NCI-H345 (cell line): ENCODE results near the gene MMD2.
A peak's percentile ranks its signal among the peaks of the same experiment; 100 is the strongest.

ENCODE experiments used
- DNase-seq: peaks from one replicate; lab custom pipeline; 2025; lab: John Stamatoyannopoulos, UW

The MMD2 gene

DNA sequence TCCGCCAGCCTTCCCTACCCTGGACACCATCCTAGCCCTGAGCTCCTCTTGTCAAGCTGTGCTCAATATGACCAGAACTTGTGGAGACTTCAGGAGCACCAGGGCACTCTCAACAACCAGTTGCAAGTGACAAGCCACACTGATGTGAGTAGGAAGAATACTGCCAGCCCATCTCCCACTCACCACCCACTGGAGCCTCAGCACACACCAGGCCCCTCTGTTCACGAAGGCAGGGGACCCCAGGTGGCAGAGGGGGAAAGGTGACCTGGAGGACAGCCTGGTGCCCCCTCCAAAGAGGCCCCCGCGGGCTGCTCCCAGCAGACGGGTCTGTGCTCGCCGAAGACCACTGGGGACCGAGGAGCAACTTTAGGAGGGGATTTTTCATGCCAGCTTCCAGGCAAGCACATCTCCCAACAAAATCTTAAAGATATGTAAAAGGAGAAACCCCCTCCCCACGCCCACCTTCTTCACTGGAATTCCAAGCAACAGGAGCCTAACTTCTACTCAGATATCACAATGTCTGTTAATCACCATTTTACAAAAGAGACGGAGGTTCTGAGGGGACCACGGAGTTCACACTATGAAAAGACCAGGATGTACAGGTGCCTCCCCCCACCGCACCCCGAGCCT is 1.0 kb downstream of the MMD2 start:
- DNase-seq, result no peak

DNA sequence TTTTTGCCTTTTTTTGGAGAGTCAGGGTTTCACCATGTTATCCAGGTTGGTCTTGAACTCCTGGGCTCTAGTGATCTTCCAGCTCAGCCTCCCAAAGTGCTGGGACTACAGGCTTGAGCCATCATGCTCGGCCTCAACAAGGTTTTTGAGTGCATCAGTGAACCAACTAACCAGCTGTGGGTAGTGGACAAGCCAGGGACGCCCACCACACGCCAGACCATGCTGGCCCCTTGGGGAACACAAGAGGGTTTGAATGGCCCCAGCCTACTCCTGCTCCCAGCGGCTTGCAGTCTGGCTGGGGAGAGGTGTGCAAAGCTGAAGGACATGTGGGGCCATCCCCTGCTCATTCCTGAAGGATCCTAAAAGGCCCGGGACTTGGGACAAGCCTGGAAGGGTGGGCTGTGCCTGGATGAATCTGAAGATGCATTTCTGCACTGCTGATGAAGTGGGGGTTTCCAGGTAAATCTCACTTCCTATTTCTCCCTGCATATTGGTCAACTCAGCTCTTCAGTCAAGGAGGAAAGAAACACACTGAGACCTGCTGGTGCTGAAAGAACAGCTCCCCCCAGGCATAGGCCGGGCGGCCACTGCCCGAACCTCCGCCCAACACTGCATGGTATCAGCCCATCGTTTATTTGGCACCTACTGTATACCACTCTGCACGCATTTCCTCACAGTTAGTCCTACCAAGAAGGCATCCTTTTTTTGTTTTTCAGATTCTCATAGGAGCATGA is 6.9 kb downstream of the MMD2 start:
- no peak for DNase-seq

DNA sequence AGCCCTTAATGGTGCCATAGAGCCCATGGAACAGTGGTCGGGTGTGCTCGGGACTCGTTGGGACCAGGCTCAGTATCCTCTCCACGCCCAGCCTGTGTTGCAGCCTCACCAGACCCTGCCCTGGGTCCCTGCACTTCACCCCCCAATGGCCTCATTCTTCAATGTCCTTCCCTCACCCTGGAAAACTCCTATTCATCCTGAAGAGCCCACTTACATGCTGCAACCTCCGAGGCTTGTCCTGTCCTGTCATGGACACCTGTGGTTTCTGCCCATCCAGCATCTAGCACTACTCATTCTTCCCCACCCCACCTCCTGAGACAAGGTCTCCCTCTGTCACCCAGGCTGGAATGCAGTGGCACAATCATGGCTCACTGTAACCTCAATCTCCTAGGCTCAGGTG is 7.7 kb downstream of the MMD2 start:
- no peak for DNase-seq

DNA sequence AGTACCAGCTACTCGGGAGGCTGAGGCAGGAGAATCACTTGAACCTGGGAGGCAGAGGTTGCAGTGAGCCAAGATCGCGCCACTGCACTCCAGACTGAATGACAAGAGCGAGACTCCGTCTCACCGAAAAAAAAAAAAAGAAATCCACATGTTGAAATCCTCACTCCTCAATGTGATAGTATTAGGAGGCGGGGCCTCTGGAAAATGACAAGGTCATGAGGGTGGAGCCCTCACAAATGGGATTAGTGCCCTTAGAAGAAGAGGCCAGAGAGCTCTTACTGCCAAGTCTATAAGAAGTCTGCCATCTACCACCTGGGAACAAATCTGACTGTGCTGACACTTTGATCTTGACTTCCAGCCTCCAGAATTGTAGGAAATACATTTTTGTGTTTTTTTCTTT is 10.6 kb downstream of the MMD2 start:
- no peak for DNase-seq

DNA sequence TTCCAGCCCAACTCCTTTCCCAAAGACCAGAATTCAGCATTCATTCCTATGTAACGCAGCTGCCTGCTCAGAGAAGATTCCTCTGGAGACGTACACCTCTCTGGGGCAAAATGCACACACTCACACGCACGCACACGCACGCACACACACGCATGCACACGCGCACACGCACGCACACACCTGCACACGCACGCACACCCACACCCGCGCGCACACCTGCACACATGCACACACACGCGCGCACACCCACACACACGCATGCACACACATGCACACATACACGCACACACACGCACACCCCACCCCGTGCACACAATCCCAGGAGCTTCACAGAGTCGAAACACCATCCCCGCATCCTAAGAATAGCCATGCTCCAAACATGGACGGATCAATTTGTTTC is 13.0 kb downstream of the MMD2 start:
- no peak for DNase-seq

DNA sequence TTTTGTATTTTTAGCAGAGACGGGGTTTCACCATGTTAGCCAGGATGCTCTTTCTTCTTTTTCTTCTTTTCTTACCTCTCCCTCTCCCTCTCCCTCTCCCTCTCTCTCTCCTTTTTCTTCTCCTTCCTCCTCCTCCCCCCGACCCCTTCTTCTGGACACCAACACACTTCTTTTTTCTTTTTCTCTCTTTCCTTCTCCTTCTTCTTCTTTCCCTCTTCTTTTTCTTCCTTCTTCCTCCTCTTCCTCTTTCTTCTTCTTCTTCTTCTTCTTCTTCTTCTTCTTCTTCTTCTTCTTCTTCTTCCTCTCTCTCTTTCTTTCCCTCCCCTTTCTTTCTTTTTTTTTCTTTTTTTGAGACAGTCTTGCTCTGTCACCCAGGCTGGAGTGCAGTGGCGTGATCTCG is 14.0 kb downstream of the MMD2 start:
- no peak for DNase-seq

DNA sequence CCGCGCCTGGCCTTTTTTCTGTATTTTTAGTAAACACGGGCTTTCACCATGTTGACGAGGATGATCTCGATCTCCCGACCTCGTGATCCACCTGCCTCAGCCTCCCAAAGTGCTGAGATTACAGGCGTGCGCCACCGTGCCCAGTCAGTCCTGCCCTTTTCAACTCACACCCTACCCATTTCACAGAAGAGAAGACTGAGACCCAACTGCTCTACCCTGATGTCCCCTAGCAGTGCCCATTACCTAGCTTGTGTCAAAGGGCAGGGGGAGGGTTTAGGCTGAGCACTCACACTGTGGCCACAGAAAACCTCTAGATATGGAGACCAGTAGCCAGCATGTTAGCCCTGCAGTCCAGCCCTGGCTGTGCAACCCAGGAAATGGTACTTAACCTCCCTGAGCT is 15.7 kb downstream of the MMD2 start:
- DNase-seq, result no peak

DNA sequence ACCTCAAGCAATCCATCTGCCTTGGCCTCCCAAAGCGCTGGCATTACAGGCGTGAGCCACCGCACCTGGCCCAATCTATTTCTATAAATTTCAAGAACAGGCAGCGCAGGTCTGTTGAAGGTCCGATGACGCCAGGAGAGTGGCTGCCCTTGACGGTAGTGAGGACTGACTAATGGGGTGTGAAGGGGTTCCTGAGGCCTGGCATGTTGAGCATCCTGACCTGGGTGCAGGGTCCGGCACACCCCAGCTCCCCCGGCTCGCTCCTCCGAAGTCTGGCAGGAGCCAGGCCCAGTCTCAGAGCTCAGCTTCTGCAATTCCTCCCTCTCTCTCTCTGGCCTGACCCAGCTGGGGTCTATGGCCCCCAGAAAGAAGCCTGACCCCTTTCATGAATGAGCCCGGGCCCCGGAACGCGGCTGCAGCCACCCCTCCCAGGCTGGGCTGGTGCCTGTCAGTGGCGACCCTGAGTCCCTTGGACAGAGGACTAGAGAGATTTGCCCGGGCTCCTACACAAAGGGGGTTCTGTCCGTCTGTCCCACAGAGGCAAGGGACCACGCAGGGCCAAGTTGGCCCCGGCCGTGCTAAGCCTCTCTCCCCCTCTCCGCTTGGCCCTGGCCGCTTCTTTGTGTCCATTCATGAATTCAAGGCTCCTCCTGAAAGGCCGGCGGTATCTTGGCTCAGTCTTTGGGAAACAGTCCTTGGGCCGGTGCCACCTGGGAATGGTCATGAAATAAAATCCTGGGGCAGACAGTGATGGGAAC is 18.8 kb downstream of the MMD2 start:
- DNase-seq, result no peak

DNA sequence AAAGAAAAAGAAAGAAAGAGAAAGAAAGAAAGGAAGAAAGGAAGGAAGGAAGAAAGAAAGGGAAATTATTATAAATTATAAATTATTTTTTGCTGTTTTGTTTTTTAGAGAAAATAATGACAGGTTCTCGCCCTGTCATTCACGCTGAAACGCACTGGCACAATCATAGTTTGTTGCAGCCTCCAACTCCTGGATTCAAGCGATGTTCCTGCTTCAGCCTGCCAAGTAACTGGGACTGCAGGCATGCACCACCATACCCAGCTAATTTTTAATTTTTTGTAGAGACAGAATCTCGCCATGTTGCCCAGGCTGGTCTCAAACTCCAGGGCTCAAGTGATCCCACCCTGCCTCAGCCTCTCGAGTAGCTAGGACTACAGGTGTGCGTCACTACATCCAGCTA is 21.6 kb downstream of the MMD2 start:
- no peak for DNase-seq

DNA sequence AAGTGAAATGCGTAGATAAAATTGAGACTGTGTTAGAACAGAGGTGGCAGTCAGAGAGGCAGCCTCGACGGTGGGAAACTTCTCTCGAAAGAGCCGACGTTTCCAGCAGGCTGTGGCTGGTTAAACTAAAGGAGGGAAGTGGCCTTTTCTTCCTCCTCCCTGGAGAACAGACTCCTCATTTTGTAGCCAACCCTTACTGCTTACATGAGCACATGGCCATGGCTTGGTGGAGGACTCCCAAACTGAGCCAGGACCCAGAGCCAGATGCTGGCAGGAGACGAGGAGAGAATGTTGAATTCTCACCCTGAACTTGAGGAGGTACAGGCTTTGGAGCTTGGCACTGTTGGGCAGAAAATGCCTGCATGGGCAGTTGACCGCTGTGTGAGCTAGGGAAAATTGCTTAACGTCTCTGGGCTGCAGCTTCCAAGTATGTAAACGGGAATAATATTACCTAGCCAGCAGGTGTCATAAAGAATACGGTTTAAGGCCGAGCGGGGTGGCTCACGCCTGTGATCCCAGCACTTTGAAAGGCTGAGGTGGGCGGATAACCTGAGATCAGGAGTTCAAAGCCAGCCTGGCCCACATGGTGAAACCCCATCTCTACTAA is 24.5 kb downstream of the MMD2 start:
- no peak for DNase-seq

DNA sequence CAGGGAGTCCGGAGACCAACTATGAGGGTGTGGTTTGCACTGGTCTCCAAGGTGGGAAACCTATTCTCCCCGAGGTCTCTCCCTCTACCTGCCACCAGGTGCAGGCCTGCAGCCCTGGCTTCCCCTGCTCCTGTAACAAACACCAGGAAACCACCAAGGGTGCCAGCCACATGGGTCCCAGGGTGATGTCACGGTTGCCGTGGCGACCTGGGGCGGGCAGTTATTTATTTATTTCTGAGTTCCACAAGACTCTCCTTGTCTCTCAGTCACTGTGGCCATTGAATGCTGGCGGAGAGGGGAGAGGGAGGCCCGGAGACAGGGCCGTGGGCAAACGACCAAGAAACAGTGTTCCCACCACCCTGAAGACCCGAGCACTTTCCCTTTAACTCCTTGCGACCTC is 27.0 kb downstream of the MMD2 start:
- DNase-seq, result peak; percentile 70

DNA sequence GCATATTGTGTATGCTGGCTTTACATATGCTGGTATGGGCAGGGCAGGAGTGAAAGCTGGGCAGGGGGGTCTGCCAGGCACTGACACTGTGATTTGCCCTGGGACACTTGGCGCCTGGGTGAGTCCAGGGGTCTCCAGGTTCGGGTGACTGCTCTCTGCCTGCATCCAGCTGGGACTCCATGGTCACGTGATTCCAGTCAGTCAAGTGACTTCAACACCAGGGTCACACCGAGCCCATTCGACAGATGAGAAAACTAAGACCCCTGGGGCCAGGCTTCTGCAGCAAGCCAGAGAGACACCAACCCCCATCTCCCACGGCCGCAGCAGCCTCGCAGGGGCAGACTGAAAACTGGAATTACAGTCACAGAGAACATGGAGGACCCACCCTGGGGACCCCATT is 30.0 kb downstream of the MMD2 start:
- no peak for DNase-seq

DNA sequence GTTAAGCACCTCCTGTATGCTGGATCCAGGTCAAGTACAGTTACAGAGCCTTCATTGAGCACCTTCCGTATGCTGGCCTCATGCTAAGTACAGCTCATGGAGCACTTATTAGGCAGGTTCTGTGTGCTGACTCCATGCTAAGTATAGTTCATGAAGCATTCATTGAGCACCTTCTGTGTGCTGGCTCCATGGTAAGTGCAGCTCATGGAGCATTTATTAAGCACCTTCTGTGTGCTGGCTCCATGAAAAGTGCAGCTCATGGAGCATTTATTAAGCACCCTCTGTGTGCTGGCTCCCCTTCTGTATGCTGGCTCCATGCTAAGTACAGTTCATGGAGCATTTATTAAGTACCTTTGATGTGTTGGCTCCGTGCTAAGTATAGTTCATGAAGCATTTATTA is 30.5 kb downstream of the MMD2 start:
- DNase-seq, result no peak

DNA sequence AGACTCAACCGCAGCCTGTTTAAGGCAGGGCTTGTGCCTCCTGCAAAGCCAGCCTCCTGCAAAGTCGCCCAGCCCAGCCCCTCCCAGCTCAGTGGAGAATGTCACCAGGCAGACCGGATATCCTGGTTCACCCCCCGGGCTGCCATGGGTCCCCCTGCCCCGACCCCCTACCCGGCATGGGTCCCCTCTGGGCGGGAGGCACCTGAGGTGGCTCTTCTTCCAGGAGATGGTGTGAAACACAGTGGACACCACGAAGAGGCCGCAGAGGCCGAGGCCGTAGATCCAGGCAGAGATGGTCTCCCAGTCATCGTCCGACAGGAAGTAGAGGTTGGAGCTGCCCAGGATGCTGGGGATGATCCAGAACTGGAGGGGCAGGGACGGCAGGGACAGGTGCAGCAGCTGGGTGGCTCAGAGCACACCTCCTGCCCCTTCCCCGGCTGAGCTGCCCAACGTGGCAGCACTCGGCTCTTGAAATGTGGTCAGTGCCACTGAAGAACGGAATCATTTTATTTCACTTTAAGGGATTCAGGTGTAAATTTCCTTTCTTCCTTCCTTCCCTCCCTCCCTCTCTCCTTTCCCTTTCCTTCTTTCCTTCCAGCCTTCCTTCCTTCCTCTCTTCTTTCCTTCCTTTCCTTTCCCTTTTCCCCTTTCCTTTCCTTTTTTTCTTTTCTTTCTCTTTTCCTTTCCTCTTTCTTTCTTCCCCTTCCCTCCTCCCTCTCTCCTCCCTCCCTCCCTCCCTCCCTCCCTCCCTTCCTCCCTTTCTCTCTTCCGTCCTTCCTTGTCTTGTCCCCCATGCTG is 38.8 kb downstream of the MMD2 start:
- no peak for DNase-seq

DNA sequence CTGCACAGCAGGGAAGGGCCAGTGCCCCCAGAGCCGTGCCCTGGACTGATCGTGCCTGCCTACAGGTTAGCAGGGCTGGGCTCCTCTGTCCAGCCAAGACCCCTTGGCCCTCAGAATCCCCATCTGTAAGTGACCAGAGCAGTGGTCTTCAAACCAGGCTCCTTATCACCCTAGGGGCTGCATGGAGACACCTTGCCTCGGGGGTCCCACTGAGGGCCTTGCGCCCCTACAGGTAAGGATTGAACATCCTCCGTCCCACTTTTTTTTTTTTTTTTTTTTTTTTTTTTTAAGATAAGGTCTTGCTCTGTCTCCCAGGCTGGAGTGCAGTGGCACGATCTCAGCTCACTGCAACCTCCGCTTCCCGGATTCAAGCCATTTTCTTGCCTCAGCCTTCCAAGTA is 42.9 kb downstream of the MMD2 start:
- DNase-seq, result no peak

DNA sequence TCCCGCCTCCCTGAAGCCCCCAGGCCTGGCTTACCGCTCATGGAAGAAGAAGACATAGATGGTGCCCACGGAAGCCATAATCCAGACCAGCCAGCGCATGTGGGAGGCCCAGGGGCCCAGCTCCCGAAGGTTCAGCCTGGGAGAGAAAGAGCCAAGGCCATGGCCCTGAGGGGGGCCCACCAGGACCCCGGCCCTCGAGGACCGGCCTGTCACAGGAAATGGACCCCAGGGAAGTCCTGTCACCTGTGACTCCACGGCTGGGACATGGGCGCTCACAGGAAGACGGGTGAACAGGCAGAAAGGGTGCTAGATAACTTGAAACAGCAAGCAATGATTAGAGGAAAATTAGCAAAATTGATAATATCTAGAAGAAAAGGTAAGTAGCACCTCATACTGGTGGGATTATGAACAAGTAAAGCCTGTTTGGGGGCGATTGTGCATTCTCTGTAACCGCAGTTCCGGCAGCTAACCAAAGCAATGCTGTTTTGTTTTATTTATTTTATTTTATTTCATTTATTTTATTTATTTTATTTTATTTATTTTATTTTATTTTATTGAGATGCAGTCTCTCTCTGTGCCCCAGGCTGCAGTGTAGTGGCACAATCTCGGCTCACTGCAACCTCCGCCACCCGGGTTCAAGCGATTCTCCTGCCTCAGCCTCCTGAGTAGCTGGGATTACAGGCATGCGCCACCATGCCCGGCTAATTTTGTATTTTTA is 47.7 kb downstream of the MMD2 start:
- no peak for DNase-seq

DNA sequence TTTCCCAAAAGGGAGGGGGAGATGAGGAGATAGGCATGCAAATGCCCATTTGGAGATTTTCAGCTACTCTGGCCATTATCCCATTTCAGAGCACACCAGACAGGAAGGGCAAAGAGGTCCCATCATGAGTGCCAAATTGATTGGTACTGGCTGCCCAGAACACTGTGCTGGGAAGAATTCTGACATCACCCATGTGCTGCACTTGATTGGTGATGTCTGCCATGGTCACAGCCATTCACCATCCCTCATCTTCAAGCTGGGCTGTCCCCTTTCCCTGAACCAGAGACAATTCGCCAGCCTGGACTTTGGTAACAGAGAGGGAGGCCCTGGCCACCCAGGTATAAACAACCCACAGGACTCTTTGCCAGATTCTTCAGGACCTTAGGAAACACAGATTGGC is 52.3 kb downstream of the MMD2 start:
- no peak for DNase-seq

DNA sequence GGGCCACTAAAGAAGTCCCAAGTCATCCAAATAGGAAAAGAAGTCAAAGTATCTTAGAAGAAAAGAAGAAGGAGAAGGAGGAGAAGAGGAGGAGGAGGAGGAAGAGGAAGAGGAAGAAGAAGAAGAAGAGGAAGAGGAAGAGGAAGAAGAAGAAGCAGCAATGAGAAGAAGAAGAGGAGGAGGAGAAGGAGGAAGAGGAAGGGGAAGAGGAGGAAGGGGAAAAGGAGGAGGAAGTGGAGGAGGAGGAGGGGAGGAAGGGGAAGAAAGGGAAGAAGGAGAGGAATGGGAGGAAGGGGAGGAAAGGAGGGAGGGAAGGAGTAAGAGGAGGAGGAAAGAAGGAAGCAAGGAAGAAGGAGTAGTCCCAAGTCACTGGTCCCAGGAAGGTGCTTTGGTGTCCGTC is 53.8 kb downstream of the MMD2 start:
- DNase-seq, result no peak

DNA sequence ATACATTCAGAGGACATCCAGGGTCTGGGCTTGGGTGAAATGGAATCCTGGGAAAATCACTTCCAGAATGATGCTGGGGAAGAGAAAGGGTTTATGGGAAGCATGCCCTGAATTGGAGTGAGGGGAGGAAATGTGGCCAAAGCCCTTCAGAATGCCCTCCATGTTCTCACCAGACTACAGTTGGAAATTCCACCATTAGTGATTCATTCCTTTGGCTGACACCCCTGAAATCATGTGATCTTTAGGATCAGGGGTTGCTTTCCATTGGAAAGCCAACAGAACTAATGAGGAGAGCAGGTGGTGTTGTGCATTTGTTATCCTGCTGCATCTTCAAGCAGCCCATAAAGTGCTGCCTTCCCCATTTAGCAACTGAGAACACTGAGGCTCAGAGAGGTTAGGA is 54.6 kb downstream of the MMD2 start:
- no peak for DNase-seq

DNA sequence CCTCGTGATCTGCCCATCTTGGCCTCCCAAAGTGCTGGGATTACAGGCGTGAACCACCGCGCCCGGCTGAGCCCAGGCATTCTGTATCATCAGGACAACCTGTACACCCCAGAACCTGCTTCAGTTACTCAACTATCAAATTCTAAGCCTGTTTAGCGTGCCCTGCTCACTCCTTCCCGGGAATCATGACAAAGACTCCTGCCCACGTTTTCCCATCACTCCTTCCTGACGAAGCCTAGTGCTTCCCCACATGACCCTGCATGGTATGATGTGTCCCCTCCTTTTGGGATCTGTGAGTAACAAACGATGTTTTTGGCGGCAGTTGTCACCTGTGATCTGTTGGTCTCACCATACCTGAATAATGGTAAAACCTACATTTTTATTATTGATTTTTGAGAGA is 63.2 kb downstream of the MMD2 start:
- DNase-seq, result no peak

DNA sequence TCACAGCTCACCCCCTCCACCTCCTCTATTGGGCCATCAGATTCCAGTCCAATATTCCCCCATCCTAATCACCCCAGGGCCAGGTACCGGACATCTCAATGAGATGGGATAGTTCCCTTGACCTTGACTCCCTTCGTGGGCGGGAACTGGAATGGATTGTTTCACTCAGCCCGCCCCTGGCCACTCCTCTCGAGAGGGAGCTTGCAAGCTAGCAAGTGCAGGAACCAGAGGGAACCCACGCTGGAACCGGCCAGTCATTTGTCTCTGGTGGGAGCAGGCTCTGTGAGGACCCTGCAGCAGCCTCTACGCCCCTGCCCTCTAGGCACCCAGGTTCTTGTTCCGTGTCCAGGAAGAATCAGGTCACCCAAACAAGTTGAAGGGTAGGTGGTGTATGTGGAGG is 64.5 kb downstream of the MMD2 start:
- no peak for DNase-seq
